ENCODE data around the gene FXR1.
A peak's percentile ranks its signal among the peaks of the same experiment; 100 is the strongest.

Gene FXR1

GRCh38 chr3:180913581-180914404, 1.3 kb downstream of the FXR1 start:
- peaks cover 24% of the 10 kb centered on the region for H3K4me1 ChIP-seq (ENCODE audit: low read length)
- H3K27me3 ChIP-seq (ENCODE audit: low read depth, low read length) = no peaks in the 10 kb centered on the region
- TF ChIP-seq EZH2phosphoT487 (IDR thresholded peaks at IDR 0.05; ENCODE audit: low read depth) (no peak), CTCF (IDR thresholded peaks at IDR 0.05; ENCODE audit: low read depth, low read length) (no peak)
- peaks cover 54% of the 10 kb centered on the region for H4K20me1 ChIP-seq (ENCODE audit: insufficient read depth, low read length)
- peak overlapping the region; percentile 94 for H3K4me2 ChIP-seq (ENCODE audit: low read length)
- H3K9ac ChIP-seq (ENCODE audit: low read length) = peak overlapping the region; percentile 91
- H2AFZ ChIP-seq (ENCODE audit: low read depth, low read length) = no peak overlapping the region
- H3K27ac ChIP-seq (ENCODE audit: low read length) = 0 out of 2 replicates have a peak overlapping the region, but pooled peaks have one; percentile 80
- peaks cover 69% of the 10 kb centered on the region for H3K79me2 ChIP-seq (ENCODE audit: low read length)
- H3K36me3 ChIP-seq (replicated peaks; ENCODE audit: low read depth, low read length) = peaks cover 24% of the 10 kb centered on the region
- H3K9me3 ChIP-seq (ENCODE audit: insufficient read depth, low read length) = no peaks in the 10 kb centered on the region
- H3K4me3 ChIP-seq (ENCODE audit: low read length) = peak overlapping the region; percentile 98

- Histone ChIP-seq H3K36me3 (replicated peaks; ENCODE audit: low read depth, low read length) (peaks cover 25% of the 10 kb centered on the region), H3K9me3 (ENCODE audit: insufficient read depth, low read length) (no peaks in the 10 kb centered on the region), H4K20me1 (ENCODE audit: insufficient read depth, low read length) (peaks cover 88% of the 10 kb centered on the region), H3K4me2 (ENCODE audit: low read length) (no peak overlapping the region), H3K79me2 (ENCODE audit: low read length) (peaks cover 100% of the 10 kb centered on the region), H3K9ac (ENCODE audit: low read length) (no peak overlapping the region), H3K27ac (ENCODE audit: low read length) (no peak overlapping the region), H3K27me3 (ENCODE audit: low read depth, low read length) (no peaks in the 10 kb centered on the region), H3K4me3 (ENCODE audit: low read length) (no peak overlapping the region), H3K4me1 (ENCODE audit: low read length) (peaks cover 18% of the 10 kb centered on the region), H2AFZ (ENCODE audit: low read depth, low read length) (no peak overlapping the region)
- no peak for TF ChIP-seq CTCF (IDR thresholded peaks at IDR 0.05; ENCODE audit: low read depth, low read length)
- TF ChIP-seq EZH2phosphoT487 (IDR thresholded peaks at IDR 0.05; ENCODE audit: low read depth) = no peak
Observed at GRCh38 chr3:180918542-180918941, 6.1 kb downstream of the FXR1 start.

- H3K4me1 ChIP-seq (ENCODE audit: low read length) = no peaks in the 10 kb centered on the region; the same call in 1 of the 2 replicates
- H3K27me3 ChIP-seq (ENCODE audit: low read depth, low read length) = no peaks in the 10 kb centered on the region
- no peak overlapping the region for H3K27ac ChIP-seq (ENCODE audit: low read length)
- H3K9ac ChIP-seq (ENCODE audit: low read length) = no peak overlapping the region
- H2AFZ ChIP-seq (ENCODE audit: low read depth, low read length) = no peak overlapping the region
- no peaks in the 10 kb centered on the region for H3K9me3 ChIP-seq (ENCODE audit: insufficient read depth, low read length)
- no peak overlapping the region for H3K4me3 ChIP-seq (ENCODE audit: low read length)
- TF ChIP-seq CTCF (IDR thresholded peaks at IDR 0.05; ENCODE audit: low read depth, low read length) (no peak), EZH2phosphoT487 (IDR thresholded peaks at IDR 0.05; ENCODE audit: low read depth) (no peak)
- peaks cover 86% of the 10 kb centered on the region for H4K20me1 ChIP-seq (ENCODE audit: insufficient read depth, low read length)
- peaks cover 100% of the 10 kb centered on the region for H3K79me2 ChIP-seq (ENCODE audit: low read length)
- no peak overlapping the region for H3K4me2 ChIP-seq (ENCODE audit: low read length)
- H3K36me3 ChIP-seq (replicated peaks; ENCODE audit: low read depth, low read length) = peaks cover 9% of the 10 kb centered on the region
Observed at GRCh38 chr3:180922242-180922641, 9.8 kb downstream of the FXR1 start.

- no peak overlapping the region for H3K27ac ChIP-seq (ENCODE audit: low read length)
- H3K4me2 ChIP-seq (ENCODE audit: low read length) = no peak overlapping the region
- no peaks in the 10 kb centered on the region; the same call in 1 of the 2 replicates for H3K4me1 ChIP-seq (ENCODE audit: low read length)
- H3K36me3 ChIP-seq (replicated peaks; ENCODE audit: low read depth, low read length) = peaks cover 12% of the 10 kb centered on the region
- peaks cover 89% of the 10 kb centered on the region for H4K20me1 ChIP-seq (ENCODE audit: insufficient read depth, low read length)
- no peaks in the 10 kb centered on the region for H3K9me3 ChIP-seq (ENCODE audit: insufficient read depth, low read length)
- H3K9ac ChIP-seq (ENCODE audit: low read length) = no peak overlapping the region
- no peak overlapping the region for H2AFZ ChIP-seq (ENCODE audit: low read depth, low read length)
- no peak for TF ChIP-seq EZH2phosphoT487 (IDR thresholded peaks at IDR 0.05; ENCODE audit: low read depth)
- TF ChIP-seq CTCF (IDR thresholded peaks at IDR 0.05; ENCODE audit: low read depth, low read length) = no peak
- H3K4me3 ChIP-seq (ENCODE audit: low read length) = no peak overlapping the region
- no peaks in the 10 kb centered on the region for H3K27me3 ChIP-seq (ENCODE audit: low read depth, low read length)
- H3K79me2 ChIP-seq (ENCODE audit: low read length) = peaks cover 100% of the 10 kb centered on the region
Observed at GRCh38 chr3:180923561-180923960, 11.1 kb downstream of the FXR1 start.
